ENCODE results near the gene IGIP. TPM values are rescaled to one million over a fixed set of nuclear protein-coding genes. Genes with fewer than 3 reads are reported as not detected.

Gene IGIP
- total RNA-seq, 1 experiment from 2014 or later: not detected

- DNase-seq (ENCODE audit: low read depth): no peak
- in situ Hi-C loops (cut with HindIII; ENCODE audit: low pct_unique_long_range_greater_than_20kb, low sequenced_read_pairs): no loop called here
Observed at GRCh38 chr5:140109759-140110645, 15.7 kb upstream of the IGIP start.

- in situ Hi-C loops (cut with HindIII; ENCODE audit: low pct_unique_long_range_greater_than_20kb, low sequenced_read_pairs): no loop called here
- DNase-seq (ENCODE audit: low read depth): no peak
Observed at GRCh38 chr5:140110646-140110957, 15.1 kb upstream of the IGIP start.

- no peak for DNase-seq (ENCODE audit: low read depth)
Observed at GRCh38 chr5:140111011-140111858, 14.5 kb upstream of the IGIP start.

GRCh38 chr5:140111859-140112551 is 13.7 kb upstream of the IGIP start:
- no peak for DNase-seq (ENCODE audit: low read depth)
- in situ Hi-C loops (cut with HindIII; ENCODE audit: low pct_unique_long_range_greater_than_20kb, low sequenced_read_pairs): no loop called here

More at GRCh38 chr5:140111011-140111858, 14.5 kb upstream of the IGIP start:
- in situ Hi-C loops (cut with HindIII; ENCODE audit: low pct_unique_long_range_greater_than_20kb, low sequenced_read_pairs): no loop called here

GRCh38 chr5:140112685-140113179 is 13.0 kb upstream of the IGIP start:
- no peak for DNase-seq (ENCODE audit: low read depth)
- in situ Hi-C loops (cut with HindIII; ENCODE audit: low pct_unique_long_range_greater_than_20kb, low sequenced_read_pairs): no loop called here

- in situ Hi-C loops (cut with HindIII; ENCODE audit: low pct_unique_long_range_greater_than_20kb, low sequenced_read_pairs): no loop called here
- no peak for DNase-seq (ENCODE audit: low read depth)
Observed at GRCh38 chr5:140113180-140113698, 12.5 kb upstream of the IGIP start.

GRCh38 chr5:140113699-140114263 is 12.0 kb upstream of the IGIP start, which contains the start of gene PURA:
PURA (plus strand) TSS chr5:140114109; CDS start chr5:140114182, 73 bp downstream.
- peak; percentile 82 for DNase-seq (ENCODE audit: low read depth)
- in situ Hi-C loops (cut with HindIII; ENCODE audit: low pct_unique_long_range_greater_than_20kb, low sequenced_read_pairs): no loop called here

GRCh38 chr5:140114341-140115185 is 11.2 kb upstream of the IGIP start:
- in situ Hi-C loops (cut with HindIII; ENCODE audit: low pct_unique_long_range_greater_than_20kb, low sequenced_read_pairs): no loop called here

GRCh38 chr5:140115186-140115500 is 10.6 kb upstream of the IGIP start:
- in situ Hi-C loops (cut with HindIII; ENCODE audit: low pct_unique_long_range_greater_than_20kb, low sequenced_read_pairs): no loop called here
- DNase-seq (ENCODE audit: low read depth): no peak

More at GRCh38 chr5:140114341-140115185, 11.2 kb upstream of the IGIP start:
- DNase-seq (ENCODE audit: low read depth): peak; percentile 66

- in situ Hi-C loops (cut with HindIII; ENCODE audit: low pct_unique_long_range_greater_than_20kb, low sequenced_read_pairs): no loop called here
Observed at GRCh38 chr5:140116716-140117115, 9.0 kb upstream of the IGIP start.

GRCh38 chr5:140117523-140117922 is 8.2 kb upstream of the IGIP start:
- in situ Hi-C loops (cut with HindIII; ENCODE audit: low pct_unique_long_range_greater_than_20kb, low sequenced_read_pairs): no loop called here
- no peak for DNase-seq (ENCODE audit: low read depth)

More at GRCh38 chr5:140116716-140117115, 9.0 kb upstream of the IGIP start:
- DNase-seq (ENCODE audit: low read depth): no peak

- in situ Hi-C loops (cut with HindIII; ENCODE audit: low pct_unique_long_range_greater_than_20kb, low sequenced_read_pairs): no loop called here
- no peak for DNase-seq (ENCODE audit: low read depth)
Observed at GRCh38 chr5:140118302-140118936, 7.3 kb upstream of the IGIP start.

- in situ Hi-C loops (cut with HindIII; ENCODE audit: low pct_unique_long_range_greater_than_20kb, low sequenced_read_pairs): no loop called here
- DNase-seq (ENCODE audit: low read depth): no peak
Observed at GRCh38 chr5:140126315-140127012, 727 bp downstream of the IGIP start.

GRCh38 chr5:140128376-140128775 is 2.6 kb downstream of the IGIP start:
- DNase-seq (ENCODE audit: low read depth): no peak
- in situ Hi-C loops (cut with HindIII; ENCODE audit: low pct_unique_long_range_greater_than_20kb, low sequenced_read_pairs): no loop called here

GRCh38 chr5:140130949-140131733 is 5.4 kb downstream of the IGIP start:
- in situ Hi-C loops (cut with HindIII; ENCODE audit: low pct_unique_long_range_greater_than_20kb, low sequenced_read_pairs): no loop called here
- no peak for DNase-seq (ENCODE audit: low read depth)
